ENCODE measurements around the gene PARD3B.
"Not testable (repeated sequence)": the region's sequence is repeated elsewhere in the genome, so short reads cannot be mapped to it uniquely, and the experiment has no call there.

The PARD3B gene

GRCh38 chr2:204545861-204546735 lies 823 bp downstream of the PARD3B start:
- peak; percentile 6 for DNase-seq

- no peak for DNase-seq
Observed at GRCh38 chr2:204550751-204551511, 5.7 kb downstream of the PARD3B start.

GRCh38 chr2:204551512-204551863 lies 6.2 kb downstream of the PARD3B start:
- no peak for DNase-seq

DNA sequence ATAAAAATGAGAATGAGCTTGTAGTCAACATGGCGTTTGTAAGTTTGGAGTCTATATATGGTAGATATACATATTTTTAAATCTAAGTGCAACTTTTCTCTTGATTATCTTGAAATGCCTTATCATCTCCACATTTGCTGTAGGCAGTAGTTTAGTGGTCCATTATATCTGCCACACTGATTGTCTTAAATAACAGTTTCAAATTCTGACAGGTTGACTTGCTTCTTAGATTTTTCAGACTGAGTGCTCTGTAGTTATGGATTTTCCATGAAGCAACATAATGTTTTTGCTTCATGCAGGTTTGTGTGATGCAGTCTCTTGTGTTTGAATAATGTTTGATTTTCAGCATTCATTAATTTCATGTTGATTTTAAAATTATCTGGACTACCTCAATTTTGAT lies 12.3 kb downstream of the PARD3B start:
- DNase-seq: no peak

DNA sequence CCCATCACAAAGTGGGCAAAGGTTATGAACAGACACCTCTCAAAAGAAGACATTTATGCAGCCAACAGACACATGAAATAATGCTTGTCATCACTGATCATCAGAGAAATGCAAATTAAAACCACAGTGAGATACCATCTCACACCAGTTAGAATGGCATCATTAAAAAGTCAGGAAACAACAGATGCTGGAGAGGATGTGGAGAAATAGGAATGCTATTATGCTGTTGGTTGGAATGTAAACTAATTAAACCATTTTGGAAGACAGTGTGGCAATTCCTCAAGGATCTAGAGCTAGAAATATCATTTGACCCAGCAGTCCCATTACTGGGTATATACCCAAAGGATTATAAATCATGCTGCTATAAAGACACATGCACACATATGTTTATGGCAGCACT lies 14.1 kb downstream of the PARD3B start:
- not testable (repeated sequence) for DNase-seq

- DNase-seq: no peak
Observed at GRCh38 chr2:204560902-204561301, 15.6 kb downstream of the PARD3B start.

GRCh38 chr2:204561771-204562170 lies 16.5 kb downstream of the PARD3B start:
- DNase-seq: no peak

DNA sequence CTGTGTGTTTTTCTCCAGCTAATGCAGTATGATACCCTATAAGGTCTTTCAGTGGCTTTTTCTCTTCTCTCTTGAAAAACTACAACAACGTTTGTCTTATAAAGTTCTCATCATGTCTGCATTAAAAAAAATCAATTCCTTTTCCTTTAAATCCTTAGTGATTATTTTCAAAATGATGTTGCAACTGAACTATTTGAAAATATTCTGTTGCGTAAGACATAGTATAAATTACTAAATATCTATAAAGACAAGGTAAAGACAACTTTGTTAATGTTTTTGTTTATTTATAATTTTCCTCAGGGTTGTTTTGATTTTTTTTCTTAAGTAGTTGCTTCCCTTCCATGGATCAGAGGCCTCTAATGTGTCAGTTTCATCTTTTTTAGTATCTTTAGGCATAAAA lies 21.2 kb downstream of the PARD3B start:
- DNase-seq: no peak

GRCh38 chr2:204570421-204570820 lies 25.1 kb downstream of the PARD3B start:
- DNase-seq: no peak

GRCh38 chr2:204571041-204571440 lies 25.8 kb downstream of the PARD3B start:
- no peak for DNase-seq

DNA sequence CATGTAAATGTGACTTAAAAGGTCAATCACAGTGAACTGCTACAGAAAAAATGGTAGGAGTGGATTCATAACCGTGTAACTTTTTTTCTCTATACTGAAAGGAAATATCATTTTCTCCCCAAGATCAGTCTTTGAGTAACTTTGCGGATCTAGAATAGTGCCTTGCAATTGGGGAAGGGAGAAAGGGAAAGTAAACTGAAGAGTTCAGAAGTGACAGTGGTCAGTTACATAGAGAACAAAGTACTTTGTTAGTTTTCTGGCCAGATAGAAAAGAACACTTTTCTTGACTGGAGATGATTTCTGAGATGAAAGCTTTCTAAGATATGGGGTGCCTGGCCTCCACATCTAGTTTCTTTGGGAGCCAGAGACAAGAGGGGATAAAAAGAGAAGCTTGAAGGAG lies 26.6 kb downstream of the PARD3B start:
- DNase-seq: no peak

DNA sequence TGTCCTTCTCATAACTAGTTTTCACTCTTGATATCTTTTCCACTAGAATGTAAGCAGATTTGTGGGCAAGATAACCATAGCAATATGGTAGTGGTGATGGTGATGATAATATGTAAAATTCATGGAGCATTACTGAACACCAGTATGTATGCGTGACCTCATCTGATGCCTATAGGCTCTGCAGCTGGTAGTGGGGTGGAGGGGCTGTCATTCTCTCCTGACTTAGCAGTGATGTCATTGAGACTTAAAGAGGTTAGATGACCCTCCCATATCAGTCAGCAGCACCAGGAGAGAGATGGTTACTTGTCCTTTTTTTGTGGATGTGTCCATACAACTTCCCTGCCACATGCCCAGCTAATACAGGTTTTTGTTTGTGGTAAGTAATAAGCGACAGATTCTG lies 27.9 kb downstream of the PARD3B start:
- no peak for DNase-seq

- DNase-seq: no peak
Observed at GRCh38 chr2:204574486-204574885, 29.2 kb downstream of the PARD3B start.

GRCh38 chr2:204575463-204575862 lies 30.2 kb downstream of the PARD3B start:
- no peak for DNase-seq

DNA sequence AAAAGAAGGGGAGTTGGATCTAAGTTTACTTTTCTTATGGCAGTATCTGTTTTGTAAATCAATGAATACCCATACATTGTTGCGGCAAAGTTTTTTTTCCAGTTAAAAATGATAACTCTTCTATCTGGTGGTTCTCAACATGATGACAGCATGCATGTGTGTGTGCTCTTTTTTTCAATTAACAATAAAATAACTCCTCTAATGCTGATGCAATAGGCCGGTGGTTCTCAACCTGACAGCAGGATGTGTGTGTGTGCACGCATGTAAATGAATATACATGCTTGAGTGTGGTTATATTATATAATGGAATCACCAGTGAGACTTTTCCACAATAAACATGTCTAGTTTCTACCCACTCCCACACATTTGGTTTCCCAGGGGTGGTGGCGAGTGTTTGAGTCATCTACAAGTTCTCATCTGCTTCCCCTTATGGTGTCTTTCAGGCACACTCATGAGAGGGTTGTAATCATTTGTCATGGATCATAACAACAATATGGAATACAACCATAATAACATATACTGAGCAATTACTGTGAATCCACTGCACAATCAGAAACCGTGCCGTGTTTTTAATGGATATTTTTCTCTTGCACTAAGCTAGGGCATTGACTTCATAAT lies 31.2 kb downstream of the PARD3B start:
- DNase-seq: no peak

GRCh38 chr2:204578928-204579598 lies 33.8 kb downstream of the PARD3B start:
- no peak for DNase-seq

- DNase-seq: no peak
Observed at GRCh38 chr2:204581946-204582345, 36.7 kb downstream of the PARD3B start.

GRCh38 chr2:204583773-204584172 lies 38.5 kb downstream of the PARD3B start:
- no peak for DNase-seq

- DNase-seq: no peak
Observed at GRCh38 chr2:204585930-204586329, 40.7 kb downstream of the PARD3B start.

DNA sequence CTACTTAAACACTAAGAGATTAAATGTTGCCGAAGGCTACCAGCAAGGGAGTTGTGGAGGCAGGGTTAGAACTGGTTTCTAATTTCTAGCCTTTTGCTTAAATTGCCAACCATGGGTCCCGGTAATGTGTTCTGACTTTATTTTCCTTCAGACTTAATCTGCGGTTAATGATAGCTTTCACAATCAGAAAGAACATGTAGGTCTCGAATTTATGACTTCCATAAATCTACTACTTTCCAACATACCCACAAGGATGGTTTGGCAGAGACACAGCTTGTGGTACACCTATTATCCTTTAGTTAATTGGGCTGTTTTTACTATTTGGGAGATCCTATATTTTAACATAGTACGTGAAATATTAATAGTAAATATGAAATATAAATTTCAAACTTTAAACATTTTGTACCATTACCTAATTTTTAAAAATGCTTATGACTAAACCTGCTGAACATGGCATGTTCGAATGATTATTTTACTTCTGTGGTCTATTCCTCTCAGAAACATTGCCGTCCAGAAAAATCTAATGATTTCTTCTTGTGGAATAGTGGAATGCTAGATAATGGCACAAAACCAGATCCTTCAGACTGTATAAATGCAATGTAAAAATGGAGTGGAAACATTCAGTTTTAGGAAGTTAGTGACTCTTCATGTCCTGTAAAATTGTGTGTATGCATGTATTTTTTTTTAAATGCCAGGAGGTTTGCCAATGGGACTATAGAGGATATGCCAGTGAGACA lies 41.3 kb downstream of the PARD3B start:
- no peak for DNase-seq

DNA sequence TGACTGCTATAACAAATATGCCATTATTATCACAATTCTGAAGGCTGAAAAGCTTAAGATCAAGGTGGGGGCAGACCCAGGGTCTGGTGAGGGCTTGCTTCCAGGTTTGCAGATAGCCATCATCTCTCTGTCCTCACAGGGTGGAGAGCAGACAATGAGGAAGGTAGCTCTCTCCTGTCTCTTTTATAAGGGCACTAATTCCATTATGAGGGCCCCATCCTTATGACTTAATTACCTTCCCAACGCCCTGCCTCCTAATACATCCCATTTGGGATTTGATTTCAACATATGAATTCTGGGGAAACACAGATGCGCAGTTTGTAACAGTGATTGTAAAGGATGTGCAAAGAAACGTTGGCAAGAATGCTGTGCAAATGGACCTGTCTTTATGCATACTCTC lies 44.8 kb downstream of the PARD3B start:
- no peak for DNase-seq

GRCh38 chr2:204591225-204591624 lies 46.0 kb downstream of the PARD3B start:
- DNase-seq: no peak

- no peak for DNase-seq
Observed at GRCh38 chr2:204604061-204604460, 58.8 kb downstream of the PARD3B start.
